SH-SY5Y (cell line): ENCODE data around the gene IDH3A.

ENCODE experiments used
- GATA2 ChIP-seq: IDR thresholded peaks from 2 replicates; pipeline ENCODE4 v1.6.1; 2011; ENCODE audit warnings: mild to moderate bottlenecking, low read depth, low read length
- GATA3 ChIP-seq: IDR thresholded peaks from 2 replicates; pipeline ENCODE4 v1.6.1; 2011; ENCODE audit warnings: low read depth, mild to moderate bottlenecking, low read length, moderate library complexity

DNA sequence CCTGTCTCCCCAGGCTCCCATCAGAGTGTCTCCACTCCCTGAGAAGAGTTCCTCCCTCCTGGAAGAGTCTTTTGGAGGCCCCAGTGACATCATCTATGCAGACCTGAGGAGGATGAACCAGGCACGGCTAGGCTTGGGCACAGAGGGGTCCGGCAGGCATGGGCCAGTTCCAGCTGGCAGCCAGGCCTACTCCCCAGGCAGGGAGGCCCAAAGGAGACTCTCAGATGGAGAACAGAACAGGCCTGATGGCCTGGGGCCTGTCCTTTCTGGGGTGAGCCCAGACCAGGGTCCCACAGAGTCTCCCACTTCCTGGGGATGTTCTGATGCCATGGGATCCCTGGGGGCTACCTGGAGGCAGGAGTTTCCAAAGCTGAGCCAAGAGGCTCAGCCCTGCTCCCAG is 48.3 kb upstream of the IDH3A start:
- TF ChIP-seq GATA2 (no peak), GATA3 (no peak)
